GM12878 (cell line): ENCODE results near the gene DISC1.

ENCODE experiments used
- POLR2A ChIP-seq: IDR thresholded peaks from 2 replicates; pipeline ENCODE4 v1.6.1; 2011; ENCODE audit warnings: low read depth, mild to moderate bottlenecking, low read length
- POLR2AphosphoS2 ChIP-seq: IDR thresholded peaks from 2 replicates; pipeline ENCODE4 v1.6.1; 2011; ENCODE audit warnings: low read depth, mild to moderate bottlenecking, low read length, improper control_type of control experiment, moderate library complexity
- POLR2AphosphoS5 ChIP-seq: IDR thresholded peaks from 2 replicates; pipeline ENCODE4 v1.6.1; 2011; ENCODE audit warnings: mild to moderate bottlenecking, low read length, inconsistent platforms
- ZNF274 ChIP-seq: IDR thresholded peaks from one replicate; pipeline ENCODE4 v1.8.0; 2011; ENCODE audit not compliant: insufficient read length, insufficient read depth
- TF ChIP-seq, protein P1 (sequence below), 3 experiments: IDR thresholded peaks in 2 of 3; conservative IDR thresholded peaks in 1 of 3; 2 replicates each; pipeline ENCODE4 v1.5.1; 2011; ENCODE audit warnings: low read depth in 3 of 3, low read length in 3 of 3, mild to moderate bottlenecking in 3 of 3, control low read depth in 2 of 3, moderate library complexity in 2 of 3, inconsistent platforms in 1 of 3, mixed read lengths in 1 of 3; ENCODE audit not compliant: control insufficient read depth in 2 of 3, insufficient read depth in 1 of 3; ENCODE audit errors: extremely low read depth in 1 of 3
- TF ChIP-seq, protein P2 (sequence below): IDR thresholded peaks from 2 replicates; pipeline ENCODE4 v1.6.1; 2012; ENCODE audit warnings: low read depth, low read length, improper control_type of control experiment
- TF ChIP-seq, protein P3 (sequence below): IDR thresholded peaks from 2 replicates; pipeline ENCODE4 v1.6.1; 2012; ENCODE audit warnings: improper control_type of control experiment, low read depth, low read length; ENCODE audit not compliant: insufficient replicate concordance
- TF ChIP-seq, protein P4 (sequence below): fragments of 450-650 bp; IDR thresholded peaks from 2 replicates; pipeline ENCODE4 v1.6.1; 2017; ENCODE audit warnings: mild to moderate bottlenecking

DNA sequence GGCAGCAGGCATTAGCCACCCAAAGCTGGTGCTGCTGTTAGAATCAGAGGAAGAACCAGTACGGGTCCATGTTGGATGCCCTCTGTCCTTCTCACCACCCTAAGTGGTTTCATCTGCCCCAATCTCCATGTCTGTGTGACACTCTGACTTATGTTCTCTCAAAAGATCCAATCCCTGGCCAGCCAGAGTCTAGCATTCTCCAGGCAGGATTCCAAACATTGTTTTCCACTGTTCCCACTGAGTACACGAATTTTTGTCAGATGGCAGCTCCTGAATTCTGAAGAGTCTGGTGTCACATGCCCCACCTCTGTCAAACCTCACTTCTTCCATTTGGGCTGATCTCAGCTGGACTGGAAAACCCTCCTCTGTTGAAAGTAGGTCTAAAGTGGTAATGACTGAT, 166.0 kb downstream of the DISC1 start:
- TF ChIP-seq ZNF274 (no peak), POLR2AphosphoS2 (no peak), POLR2AphosphoS5 (no peak), POLR2A (no peak)
- TF ChIP-seq, protein P1, sequence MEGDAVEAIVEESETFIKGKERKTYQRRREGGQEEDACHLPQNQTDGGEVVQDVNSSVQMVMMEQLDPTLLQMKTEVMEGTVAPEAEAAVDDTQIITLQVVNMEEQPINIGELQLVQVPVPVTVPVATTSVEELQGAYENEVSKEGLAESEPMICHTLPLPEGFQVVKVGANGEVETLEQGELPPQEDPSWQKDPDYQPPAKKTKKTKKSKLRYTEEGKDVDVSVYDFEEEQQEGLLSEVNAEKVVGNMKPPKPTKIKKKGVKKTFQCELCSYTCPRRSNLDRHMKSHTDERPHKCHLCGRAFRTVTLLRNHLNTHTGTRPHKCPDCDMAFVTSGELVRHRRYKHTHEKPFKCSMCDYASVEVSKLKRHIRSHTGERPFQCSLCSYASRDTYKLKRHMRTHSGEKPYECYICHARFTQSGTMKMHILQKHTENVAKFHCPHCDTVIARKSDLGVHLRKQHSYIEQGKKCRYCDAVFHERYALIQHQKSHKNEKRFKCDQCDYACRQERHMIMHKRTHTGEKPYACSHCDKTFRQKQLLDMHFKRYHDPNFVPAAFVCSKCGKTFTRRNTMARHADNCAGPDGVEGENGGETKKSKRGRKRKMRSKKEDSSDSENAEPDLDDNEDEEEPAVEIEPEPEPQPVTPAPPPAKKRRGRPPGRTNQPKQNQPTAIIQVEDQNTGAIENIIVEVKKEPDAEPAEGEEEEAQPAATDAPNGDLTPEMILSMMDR (IDR thresholded peaks at IDR 0.05 in 2 of 3, conservative IDR thresholded peaks at IDR 0.05 in 1 of 3; ENCODE audit: control insufficient read depth in 2 of 3, extremely low read depth in 1 of 3, insufficient read depth in 1 of 3, low read depth in 3 of 3, low read length in 3 of 3) = no peak
- TF ChIP-seq, protein P2, sequence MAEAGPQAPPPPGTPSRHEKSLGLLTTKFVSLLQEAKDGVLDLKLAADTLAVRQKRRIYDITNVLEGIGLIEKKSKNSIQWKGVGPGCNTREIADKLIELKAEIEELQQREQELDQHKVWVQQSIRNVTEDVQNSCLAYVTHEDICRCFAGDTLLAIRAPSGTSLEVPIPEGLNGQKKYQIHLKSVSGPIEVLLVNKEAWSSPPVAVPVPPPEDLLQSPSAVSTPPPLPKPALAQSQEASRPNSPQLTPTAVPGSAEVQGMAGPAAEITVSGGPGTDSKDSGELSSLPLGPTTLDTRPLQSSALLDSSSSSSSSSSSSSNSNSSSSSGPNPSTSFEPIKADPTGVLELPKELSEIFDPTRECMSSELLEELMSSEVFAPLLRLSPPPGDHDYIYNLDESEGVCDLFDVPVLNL = no peak
- TF ChIP-seq, protein P3, sequence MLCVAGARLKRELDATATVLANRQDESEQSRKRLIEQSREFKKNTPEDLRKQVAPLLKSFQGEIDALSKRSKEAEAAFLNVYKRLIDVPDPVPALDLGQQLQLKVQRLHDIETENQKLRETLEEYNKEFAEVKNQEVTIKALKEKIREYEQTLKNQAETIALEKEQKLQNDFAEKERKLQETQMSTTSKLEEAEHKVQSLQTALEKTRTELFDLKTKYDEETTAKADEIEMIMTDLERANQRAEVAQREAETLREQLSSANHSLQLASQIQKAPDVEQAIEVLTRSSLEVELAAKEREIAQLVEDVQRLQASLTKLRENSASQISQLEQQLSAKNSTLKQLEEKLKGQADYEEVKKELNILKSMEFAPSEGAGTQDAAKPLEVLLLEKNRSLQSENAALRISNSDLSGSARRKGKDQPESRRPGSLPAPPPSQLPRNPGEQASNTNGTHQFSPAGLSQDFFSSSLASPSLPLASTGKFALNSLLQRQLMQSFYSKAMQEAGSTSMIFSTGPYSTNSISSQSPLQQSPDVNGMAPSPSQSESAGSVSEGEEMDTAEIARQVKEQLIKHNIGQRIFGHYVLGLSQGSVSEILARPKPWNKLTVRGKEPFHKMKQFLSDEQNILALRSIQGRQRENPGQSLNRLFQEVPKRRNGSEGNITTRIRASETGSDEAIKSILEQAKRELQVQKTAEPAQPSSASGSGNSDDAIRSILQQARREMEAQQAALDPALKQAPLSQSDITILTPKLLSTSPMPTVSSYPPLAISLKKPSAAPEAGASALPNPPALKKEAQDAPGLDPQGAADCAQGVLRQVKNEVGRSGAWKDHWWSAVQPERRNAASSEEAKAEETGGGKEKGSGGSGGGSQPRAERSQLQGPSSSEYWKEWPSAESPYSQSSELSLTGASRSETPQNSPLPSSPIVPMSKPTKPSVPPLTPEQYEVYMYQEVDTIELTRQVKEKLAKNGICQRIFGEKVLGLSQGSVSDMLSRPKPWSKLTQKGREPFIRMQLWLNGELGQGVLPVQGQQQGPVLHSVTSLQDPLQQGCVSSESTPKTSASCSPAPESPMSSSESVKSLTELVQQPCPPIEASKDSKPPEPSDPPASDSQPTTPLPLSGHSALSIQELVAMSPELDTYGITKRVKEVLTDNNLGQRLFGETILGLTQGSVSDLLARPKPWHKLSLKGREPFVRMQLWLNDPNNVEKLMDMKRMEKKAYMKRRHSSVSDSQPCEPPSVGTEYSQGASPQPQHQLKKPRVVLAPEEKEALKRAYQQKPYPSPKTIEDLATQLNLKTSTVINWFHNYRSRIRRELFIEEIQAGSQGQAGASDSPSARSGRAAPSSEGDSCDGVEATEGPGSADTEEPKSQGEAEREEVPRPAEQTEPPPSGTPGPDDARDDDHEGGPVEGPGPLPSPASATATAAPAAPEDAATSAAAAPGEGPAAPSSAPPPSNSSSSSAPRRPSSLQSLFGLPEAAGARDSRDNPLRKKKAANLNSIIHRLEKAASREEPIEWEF = no peak
- TF ChIP-seq, protein P4, sequence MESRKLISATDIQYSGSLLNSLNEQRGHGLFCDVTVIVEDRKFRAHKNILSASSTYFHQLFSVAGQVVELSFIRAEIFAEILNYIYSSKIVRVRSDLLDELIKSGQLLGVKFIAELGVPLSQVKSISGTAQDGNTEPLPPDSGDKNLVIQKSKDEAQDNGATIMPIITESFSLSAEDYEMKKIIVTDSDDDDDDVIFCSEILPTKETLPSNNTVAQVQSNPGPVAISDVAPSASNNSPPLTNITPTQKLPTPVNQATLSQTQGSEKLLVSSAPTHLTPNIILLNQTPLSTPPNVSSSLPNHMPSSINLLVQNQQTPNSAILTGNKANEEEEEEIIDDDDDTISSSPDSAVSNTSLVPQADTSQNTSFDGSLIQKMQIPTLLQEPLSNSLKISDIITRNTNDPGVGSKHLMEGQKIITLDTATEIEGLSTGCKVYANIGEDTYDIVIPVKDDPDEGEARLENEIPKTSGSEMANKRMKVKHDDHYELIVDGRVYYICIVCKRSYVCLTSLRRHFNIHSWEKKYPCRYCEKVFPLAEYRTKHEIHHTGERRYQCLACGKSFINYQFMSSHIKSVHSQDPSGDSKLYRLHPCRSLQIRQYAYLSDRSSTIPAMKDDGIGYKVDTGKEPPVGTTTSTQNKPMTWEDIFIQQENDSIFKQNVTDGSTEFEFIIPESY = no peak
